HepG2 (cell line): ENCODE results near the gene EMC8. TPM values are rescaled to one million over a fixed set of nuclear protein-coding genes. Genes with fewer than 3 reads are reported as not detected.

ENCODE experiments used
- ATF7-NPFF ChIP-seq: sonication (generic); formaldehyde crosslinking; IDR thresholded peaks from 2 replicates; pipeline ENCODE4 v1.8.1; 2023; ENCODE audit warnings: mild to moderate bottlenecking, low read depth, missing genetic modification reagents, moderate library complexity
- MBD4 ChIP-seq: IDR thresholded peaks from 2 replicates; pipeline ENCODE4 v1.6.1; 2012; ENCODE audit warnings: low read length, inconsistent platforms, borderline replicate concordance
- MIER3 ChIP-seq: IDR thresholded peaks from 2 replicates; pipeline ENCODE4 v1.6.1; 2016; ENCODE audit warnings: missing compliant biosample characterization, borderline replicate concordance
- SIX4 ChIP-seq: sonication (generic); formaldehyde crosslinking; IDR thresholded peaks from 2 replicates; pipeline ENCODE4 v1.4.0; 2020; ENCODE audit warnings: missing genetic modification reagents
- ZFP36L1 ChIP-seq: sonication (generic); formaldehyde crosslinking; IDR thresholded peaks from 2 replicates; pipeline ENCODE4 v1.8.0; 2022; ENCODE audit warnings: mild to moderate bottlenecking, missing genetic modification reagents, moderate library complexity
- ZNF12 ChIP-seq: sonication (generic); formaldehyde crosslinking; IDR thresholded peaks from 2 replicates; pipeline ENCODE4 v1.5.0; 2020; ENCODE audit warnings: missing genetic modification reagents
- ZNF232 ChIP-seq: sonication (generic); formaldehyde crosslinking; IDR thresholded peaks from 2 replicates; pipeline ENCODE4 v1.4.0; 2020; ENCODE audit warnings: missing genetic modification reagents, borderline replicate concordance
- ZNF749 ChIP-seq: sonication (generic); formaldehyde crosslinking; IDR thresholded peaks from 2 replicates; pipeline ENCODE4 v1.8.0; 2022; ENCODE audit warnings: mild to moderate bottlenecking, missing genetic modification reagents, moderate library complexity, borderline replicate concordance
- polyA plus RNA-seq, 8 experiments: library from polyadenylated mRNA; depleted of rRNA in 3 of 8; stranded (reverse) in 7 of 8; unstranded in 1 of 8; fragments of >200 nt; fragmentation: Illumina TruSeq in 4 of 8; extraction: Trizol in 4 of 8; gene quantifications; 2 replicates each; pipeline versions ENCODE4 v1.2.1 to v1.2.3, GENCODE V29; 2011 to 2016; ENCODE audit warnings: low read depth in 4 of 8, missing spikeins in 1 of 8, mixed read lengths in 1 of 8; ENCODE audit not compliant: insufficient read depth in 1 of 8
- total RNA-seq, 5 experiments: library from RNA; depleted of rRNA; stranded (reverse); fragments of >200 nt; fragmentation: Illumina TruSeq; extraction: Trizol; gene quantifications; 2 replicates each; pipeline ENCODE4 v1.2.3, GENCODE V29; 2016; ENCODE audit warnings: low read depth in 1 of 5
- TF ChIP-seq, protein P1 (sequence below), 2 experiments: IDR thresholded peaks; 2 replicates each; pipeline ENCODE4 v1.6.1; 2011 to 2012; ENCODE audit warnings: low read length in 2 of 2, borderline replicate concordance in 1 of 2, low read depth in 1 of 2, mild to moderate bottlenecking in 1 of 2, moderate library complexity in 1 of 2
- TF ChIP-seq, protein P2 (sequence below): sonication (generic); formaldehyde crosslinking; IDR thresholded peaks from 2 replicates; pipeline ENCODE4 v1.5.0; 2020; ENCODE audit warnings: mild to moderate bottlenecking, missing genetic modification reagents
- TF ChIP-seq, protein P3 (sequence below): IDR thresholded peaks from 2 replicates; pipeline ENCODE4 v1.6.1; 2016; ENCODE audit warnings: low read depth, missing genetic modification reagents, missing compliant biosample characterization
- TF ChIP-seq, protein P4 (sequence below): IDR thresholded peaks from 2 replicates; pipeline ENCODE4 v1.6.1; 2016; ENCODE audit warnings: low read depth, control low read depth
- TF ChIP-seq, protein P5 (sequence below): sonication (generic); formaldehyde crosslinking; IDR thresholded peaks from 2 replicates; pipeline ENCODE4 v1.8.0; 2022; ENCODE audit warnings: low read depth, missing genetic modification reagents
- TF ChIP-seq, protein P6 (sequence below): sonication (generic); formaldehyde crosslinking; IDR thresholded peaks from 2 replicates; pipeline ENCODE4 v1.4.0; 2020; ENCODE audit warnings: mild to moderate bottlenecking, missing genetic modification reagents

Gene EMC8
- total and polyA plus RNA-seq, 2 of the 13 experiments (the other 11 are each of a cell fraction or from before 2014, with no cell fraction given): 55.0 to 76.0 TPM

DNA sequence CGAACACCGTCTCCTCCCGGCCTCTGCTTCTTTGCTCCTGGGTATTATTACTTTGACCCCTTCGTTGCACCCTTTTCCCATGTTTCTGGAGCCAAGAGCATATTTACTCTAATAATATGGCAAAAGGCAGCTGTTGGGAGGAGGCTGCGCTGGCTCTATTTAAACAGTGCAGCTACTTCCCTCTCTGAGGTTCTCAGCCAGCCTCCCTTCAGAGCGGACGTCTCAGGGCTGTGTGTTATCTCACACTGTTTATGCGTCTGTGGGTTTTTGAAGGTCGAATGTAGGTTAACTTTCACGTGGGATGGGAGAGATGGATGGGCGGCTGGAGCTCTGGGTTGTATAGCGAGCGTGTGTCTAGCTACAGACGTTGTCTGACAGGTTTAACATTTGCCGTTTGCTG, 45.4 kb upstream of the EMC8 start (continued):
- TF ChIP-seq, protein P1, sequence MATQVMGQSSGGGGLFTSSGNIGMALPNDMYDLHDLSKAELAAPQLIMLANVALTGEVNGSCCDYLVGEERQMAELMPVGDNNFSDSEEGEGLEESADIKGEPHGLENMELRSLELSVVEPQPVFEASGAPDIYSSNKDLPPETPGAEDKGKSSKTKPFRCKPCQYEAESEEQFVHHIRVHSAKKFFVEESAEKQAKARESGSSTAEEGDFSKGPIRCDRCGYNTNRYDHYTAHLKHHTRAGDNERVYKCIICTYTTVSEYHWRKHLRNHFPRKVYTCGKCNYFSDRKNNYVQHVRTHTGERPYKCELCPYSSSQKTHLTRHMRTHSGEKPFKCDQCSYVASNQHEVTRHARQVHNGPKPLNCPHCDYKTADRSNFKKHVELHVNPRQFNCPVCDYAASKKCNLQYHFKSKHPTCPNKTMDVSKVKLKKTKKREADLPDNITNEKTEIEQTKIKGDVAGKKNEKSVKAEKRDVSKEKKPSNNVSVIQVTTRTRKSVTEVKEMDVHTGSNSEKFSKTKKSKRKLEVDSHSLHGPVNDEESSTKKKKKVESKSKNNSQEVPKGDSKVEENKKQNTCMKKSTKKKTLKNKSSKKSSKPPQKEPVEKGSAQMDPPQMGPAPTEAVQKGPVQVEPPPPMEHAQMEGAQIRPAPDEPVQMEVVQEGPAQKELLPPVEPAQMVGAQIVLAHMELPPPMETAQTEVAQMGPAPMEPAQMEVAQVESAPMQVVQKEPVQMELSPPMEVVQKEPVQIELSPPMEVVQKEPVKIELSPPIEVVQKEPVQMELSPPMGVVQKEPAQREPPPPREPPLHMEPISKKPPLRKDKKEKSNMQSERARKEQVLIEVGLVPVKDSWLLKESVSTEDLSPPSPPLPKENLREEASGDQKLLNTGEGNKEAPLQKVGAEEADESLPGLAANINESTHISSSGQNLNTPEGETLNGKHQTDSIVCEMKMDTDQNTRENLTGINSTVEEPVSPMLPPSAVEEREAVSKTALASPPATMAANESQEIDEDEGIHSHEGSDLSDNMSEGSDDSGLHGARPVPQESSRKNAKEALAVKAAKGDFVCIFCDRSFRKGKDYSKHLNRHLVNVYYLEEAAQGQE (IDR thresholded peaks at IDR 0.05; ENCODE audit: borderline replicate concordance in 1 of 2, low read depth in 1 of 2, low read length in 2 of 2): no peak
- TF ChIP-seq MBD4 (no peak), MIER3 (CRISPR knock-in tag) (no peak), ZFP36L1 (CRISPR knock-in tag) (no peak), ZNF12 (CRISPR knock-in tag) (no peak), ZNF749 (CRISPR knock-in tag) (no peak), SIX4 (CRISPR knock-in tag) (no peak), ATF7-NPFF (no peak), ZNF232 (no peak)
- TF ChIP-seq, protein P2, sequence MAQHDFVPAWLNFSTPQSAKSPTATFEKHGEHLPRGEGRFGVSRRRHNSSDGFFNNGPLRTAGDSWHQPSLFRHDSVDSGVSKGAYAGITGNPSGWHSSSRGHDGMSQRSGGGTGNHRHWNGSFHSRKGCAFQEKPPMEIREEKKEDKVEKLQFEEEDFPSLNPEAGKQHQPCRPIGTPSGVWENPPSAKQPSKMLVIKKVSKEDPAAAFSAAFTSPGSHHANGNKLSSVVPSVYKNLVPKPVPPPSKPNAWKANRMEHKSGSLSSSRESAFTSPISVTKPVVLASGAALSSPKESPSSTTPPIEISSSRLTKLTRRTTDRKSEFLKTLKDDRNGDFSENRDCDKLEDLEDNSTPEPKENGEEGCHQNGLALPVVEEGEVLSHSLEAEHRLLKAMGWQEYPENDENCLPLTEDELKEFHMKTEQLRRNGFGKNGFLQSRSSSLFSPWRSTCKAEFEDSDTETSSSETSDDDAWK (CRISPR knock-in tag): no peak
- TF ChIP-seq, protein P3, sequence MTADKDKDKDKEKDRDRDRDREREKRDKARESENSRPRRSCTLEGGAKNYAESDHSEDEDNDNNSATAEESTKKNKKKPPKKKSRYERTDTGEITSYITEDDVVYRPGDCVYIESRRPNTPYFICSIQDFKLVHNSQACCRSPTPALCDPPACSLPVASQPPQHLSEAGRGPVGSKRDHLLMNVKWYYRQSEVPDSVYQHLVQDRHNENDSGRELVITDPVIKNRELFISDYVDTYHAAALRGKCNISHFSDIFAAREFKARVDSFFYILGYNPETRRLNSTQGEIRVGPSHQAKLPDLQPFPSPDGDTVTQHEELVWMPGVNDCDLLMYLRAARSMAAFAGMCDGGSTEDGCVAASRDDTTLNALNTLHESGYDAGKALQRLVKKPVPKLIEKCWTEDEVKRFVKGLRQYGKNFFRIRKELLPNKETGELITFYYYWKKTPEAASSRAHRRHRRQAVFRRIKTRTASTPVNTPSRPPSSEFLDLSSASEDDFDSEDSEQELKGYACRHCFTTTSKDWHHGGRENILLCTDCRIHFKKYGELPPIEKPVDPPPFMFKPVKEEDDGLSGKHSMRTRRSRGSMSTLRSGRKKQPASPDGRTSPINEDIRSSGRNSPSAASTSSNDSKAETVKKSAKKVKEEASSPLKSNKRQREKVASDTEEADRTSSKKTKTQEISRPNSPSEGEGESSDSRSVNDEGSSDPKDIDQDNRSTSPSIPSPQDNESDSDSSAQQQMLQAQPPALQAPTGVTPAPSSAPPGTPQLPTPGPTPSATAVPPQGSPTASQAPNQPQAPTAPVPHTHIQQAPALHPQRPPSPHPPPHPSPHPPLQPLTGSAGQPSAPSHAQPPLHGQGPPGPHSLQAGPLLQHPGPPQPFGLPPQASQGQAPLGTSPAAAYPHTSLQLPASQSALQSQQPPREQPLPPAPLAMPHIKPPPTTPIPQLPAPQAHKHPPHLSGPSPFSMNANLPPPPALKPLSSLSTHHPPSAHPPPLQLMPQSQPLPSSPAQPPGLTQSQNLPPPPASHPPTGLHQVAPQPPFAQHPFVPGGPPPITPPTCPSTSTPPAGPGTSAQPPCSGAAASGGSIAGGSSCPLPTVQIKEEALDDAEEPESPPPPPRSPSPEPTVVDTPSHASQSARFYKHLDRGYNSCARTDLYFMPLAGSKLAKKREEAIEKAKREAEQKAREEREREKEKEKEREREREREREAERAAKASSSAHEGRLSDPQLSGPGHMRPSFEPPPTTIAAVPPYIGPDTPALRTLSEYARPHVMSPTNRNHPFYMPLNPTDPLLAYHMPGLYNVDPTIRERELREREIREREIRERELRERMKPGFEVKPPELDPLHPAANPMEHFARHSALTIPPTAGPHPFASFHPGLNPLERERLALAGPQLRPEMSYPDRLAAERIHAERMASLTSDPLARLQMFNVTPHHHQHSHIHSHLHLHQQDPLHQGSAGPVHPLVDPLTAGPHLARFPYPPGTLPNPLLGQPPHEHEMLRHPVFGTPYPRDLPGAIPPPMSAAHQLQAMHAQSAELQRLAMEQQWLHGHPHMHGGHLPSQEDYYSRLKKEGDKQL (CRISPR knock-in tag): peak; percentile 63; the same call in 1 of the 2 replicates
- TF ChIP-seq, protein P4, sequence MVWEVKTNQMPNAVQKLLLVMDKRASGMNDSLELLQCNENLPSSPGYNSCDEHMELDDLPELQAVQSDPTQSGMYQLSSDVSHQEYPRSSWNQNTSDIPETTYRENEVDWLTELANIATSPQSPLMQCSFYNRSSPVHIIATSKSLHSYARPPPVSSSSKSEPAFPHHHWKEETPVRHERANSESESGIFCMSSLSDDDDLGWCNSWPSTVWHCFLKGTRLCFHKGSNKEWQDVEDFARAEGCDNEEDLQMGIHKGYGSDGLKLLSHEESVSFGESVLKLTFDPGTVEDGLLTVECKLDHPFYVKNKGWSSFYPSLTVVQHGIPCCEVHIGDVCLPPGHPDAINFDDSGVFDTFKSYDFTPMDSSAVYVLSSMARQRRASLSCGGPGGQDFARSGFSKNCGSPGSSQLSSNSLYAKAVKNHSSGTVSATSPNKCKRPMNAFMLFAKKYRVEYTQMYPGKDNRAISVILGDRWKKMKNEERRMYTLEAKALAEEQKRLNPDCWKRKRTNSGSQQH: no peak
- TF ChIP-seq, protein P5, sequence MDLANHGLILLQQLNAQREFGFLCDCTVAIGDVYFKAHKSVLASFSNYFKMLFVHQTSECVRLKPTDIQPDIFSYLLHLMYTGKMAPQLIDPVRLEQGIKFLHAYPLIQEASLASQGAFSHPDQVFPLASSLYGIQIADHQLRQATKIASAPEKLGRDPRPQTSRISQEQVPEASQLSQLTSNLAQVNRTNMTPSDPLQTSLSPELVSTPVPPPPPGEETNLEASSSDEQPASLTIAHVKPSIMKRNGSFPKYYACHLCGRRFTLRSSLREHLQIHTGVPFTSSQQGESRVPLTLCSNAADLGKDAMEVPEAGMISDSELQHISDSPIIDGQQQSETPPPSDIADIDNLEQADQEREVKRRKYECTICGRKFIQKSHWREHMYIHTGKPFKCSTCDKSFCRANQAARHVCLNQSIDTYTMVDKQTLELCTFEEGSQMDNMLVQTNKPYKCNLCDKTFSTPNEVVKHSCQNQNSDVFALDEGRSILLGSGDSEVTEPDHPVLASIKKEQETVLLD: no peak
- TF ChIP-seq, protein P6, sequence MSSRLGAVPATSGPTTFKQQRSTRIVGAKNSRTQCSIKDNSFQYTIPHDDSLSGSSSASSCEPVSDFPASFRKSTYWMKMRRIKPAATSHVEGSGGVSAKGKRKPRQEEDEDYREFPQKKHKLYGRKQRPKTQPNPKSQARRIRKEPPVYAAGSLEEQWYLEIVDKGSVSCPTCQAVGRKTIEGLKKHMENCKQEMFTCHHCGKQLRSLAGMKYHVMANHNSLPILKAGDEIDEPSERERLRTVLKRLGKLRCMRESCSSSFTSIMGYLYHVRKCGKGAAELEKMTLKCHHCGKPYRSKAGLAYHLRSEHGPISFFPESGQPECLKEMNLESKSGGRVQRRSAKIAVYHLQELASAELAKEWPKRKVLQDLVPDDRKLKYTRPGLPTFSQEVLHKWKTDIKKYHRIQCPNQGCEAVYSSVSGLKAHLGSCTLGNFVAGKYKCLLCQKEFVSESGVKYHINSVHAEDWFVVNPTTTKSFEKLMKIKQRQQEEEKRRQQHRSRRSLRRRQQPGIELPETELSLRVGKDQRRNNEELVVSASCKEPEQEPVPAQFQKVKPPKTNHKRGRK (CRISPR knock-in tag): no peak
